Ovary (tissue), 9 donors: ENCODE data around the gene TRAM2. TPM values are rescaled to one million over a fixed set of nuclear protein-coding genes. Genes with fewer than 3 reads are reported as not detected.

Experiments used
- DNase-seq, 5 donors: peaks; one replicate each; pipeline ENCODE4 v3.0.0-alpha.2; 2019 to 2020
- H3K27ac ChIP-seq, 2 donors: fragments of 200-600 bp; one replicate each; pipeline versions ENCODE4 v1.5.1 to v1.8.0; 2019 to 2022
- H3K27me3 ChIP-seq: fragments of 200-600 bp; one replicate; pipeline ENCODE4 v1.8.0; 2022
- H3K36me3 ChIP-seq: fragments of 200-600 bp; sonication (generic); one replicate; pipeline ENCODE4 v1.5.1; 2019
- H3K4me1 ChIP-seq: one replicate; pipeline ENCODE4 v1.8.1; 2013; ENCODE audit warnings: mild to moderate bottlenecking, moderate library complexity; ENCODE audit not compliant: insufficient read depth
- H3K4me3 ChIP-seq: fragments of 200-600 bp; sonication (generic); one replicate; pipeline ENCODE4 v1.5.1; 2017
- H3K9me3 ChIP-seq, 2 donors: fragments of 200-600 bp in 1 of 2; sonication (generic) in 1 of 2; one replicate each; pipeline versions ENCODE4 v1.5.1 to v1.8.1; 2013 to 2019; ENCODE audit warnings: mild to moderate bottlenecking in 1 of 2, moderate library complexity in 1 of 2
- CTCF ChIP-seq, 3 donors: fragments of 450-650 bp in 2 of 3; fragments of 200-600 bp in 1 of 3; IDR thresholded peaks; one replicate each; pipeline versions ENCODE4 v1.5.1 to v1.8.0; 2016 to 2022; ENCODE audit warnings: antibody characterized with exemption in 3 of 3, mild to moderate bottlenecking in 1 of 3
- EP300 ChIP-seq: sonication (generic); formaldehyde crosslinking; IDR thresholded peaks from one replicate; pipeline ENCODE4 v1.6.1; 2017; ENCODE audit warnings: antibody characterized with exemption
- POLR2A ChIP-seq: fragments of 450-650 bp; IDR thresholded peaks from one replicate; pipeline ENCODE4 v1.6.1; 2017; ENCODE audit warnings: antibody characterized with exemption, mild to moderate bottlenecking, moderate library complexity
- WGBS, 3 donors: extraction: QIAGEN DNeasy Blood & Tissue Kit in 1 of 3; methylation state at CpG; one replicate each; pipeline versions ENCODE4 v1.1.5 to v1.1.7; 2013 to 2017; 5-methylcytosine and 5-hydroxymethylcytosine counted together
- intact Hi-C, 4 donors: fragments of 100-400 bp; cut with DNase I; formaldehyde crosslinking; loops; one replicate each; pipeline versions ENCODE4 v1.11.0 to v1.15.1; 2022 to 2023
- polyA plus RNA-seq, 2 donors: library from polyadenylated mRNA; stranded (reverse); fragments of 200-250 nt in 1 of 2; fragments of 350-450 nt in 1 of 2; fragmentation: Illumina TruSeq in 1 of 2; extraction: RNeasy Lipid Tissue Mini Kit (QIAGEN cat#74804) in 1 of 2; gene quantifications; one replicate each; pipeline ENCODE4 v1.2.3, GENCODE V29; 2013 to 2014
- total RNA-seq, 7 donors: library from RNA; depleted of rRNA in 2 of 7; stranded (reverse); fragments of >200 nt in 2 of 7; fragmentation: NEBNext Ultra II Directional in 3 of 7; extraction: Animal tissue kit (Norgen Biotek cat#: 25700) in 3 of 7; gene quantifications; one replicate each; pipeline versions ENCODE4 v1.1.0 to v1.2.4, GENCODE V29; 2016 to 2023
- donor health status: DM: no; HTN: no; CAD: no; lungs with moderate emphysema.
- donor health status: DM: no; HTN: no; CAD: no.
- donor health status: Bipolar disorder and iron deficiency.
- donor health status: DM: yes; HTN: yes; CAD: no.
- donor health status: DM: no; HTN: no; CAD: no.
- donor health status: DM: yes; HTN: yes; CAD: no.

Gene TRAM2
- total and polyA plus RNA-seq, 9 donors: 7.7 to 36.9 (median 22.0) TPM

- DNase-seq: peak in 1 of 5 donors; percentile 42
- Histone ChIP-seq H3K4me1 (peaks cover 38% of the 10 kb centered on the region), H3K27me3 (no peaks in the 10 kb centered on the region), H3K9me3 (no peaks in the 10 kb centered on the region), H3K27ac (peak overlapping the region; percentile 31 to 64), H3K4me3 (no peak overlapping the region), H3K36me3 (no peaks in the 10 kb centered on the region)
- WGBS, 3 donors: 31 to 61% (median 56%) methylated on average over 9 of the region's 9 CpGs
- TF ChIP-seq EP300: no peak
- intact Hi-C loops: no loop called here
Measured at GRCh38 chr6:52544602-52545405, 32.1 kb downstream of the TRAM2 start.

DNA sequence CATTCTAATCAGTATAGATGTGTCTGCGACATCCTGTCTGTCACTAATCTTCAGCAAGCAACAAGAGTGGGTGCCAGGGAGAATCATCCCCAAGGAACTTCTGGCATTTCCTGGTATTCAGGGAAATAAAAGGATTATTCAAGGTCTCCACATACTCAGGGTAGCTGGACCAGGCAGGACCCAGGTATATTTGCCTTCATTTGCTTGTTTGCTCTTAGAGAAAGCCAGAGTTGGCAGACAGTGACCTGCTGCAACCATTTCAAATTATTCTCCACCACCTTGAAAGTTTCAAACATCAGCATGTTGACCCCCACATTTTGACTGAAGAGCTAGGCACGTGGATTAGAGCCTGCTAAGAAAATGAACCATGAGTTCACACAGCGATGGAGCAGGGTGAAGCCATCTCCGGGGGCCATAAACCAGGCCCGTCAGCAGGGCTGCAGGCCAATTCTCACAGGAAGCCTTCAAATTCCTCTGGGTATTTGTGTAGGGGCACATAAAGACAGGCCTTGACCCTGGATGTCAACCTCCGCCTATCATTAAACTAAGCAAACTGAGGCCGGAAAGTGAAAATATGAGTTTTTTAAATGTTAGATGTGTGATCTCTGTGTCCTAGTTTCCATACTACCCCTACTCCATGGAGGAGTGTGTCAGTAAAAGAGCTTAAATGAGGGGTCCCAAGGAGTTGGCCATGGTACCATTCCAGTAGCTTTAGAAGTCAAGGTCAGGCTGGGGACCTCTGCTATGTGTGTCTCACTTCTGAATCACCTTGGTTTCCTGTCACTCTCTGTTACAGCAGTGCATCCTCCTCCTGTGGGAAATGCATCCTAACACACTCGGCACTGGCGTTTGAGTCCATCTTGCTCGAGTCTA lies 32.9 kb downstream of the TRAM2 start:
- 24 to 42% (median 35%) methylated on average over 10 of the region's 10 CpGs for WGBS, 3 donors
- Histone ChIP-seq H3K4me1 (peaks cover 42% of the 10 kb centered on the region), H3K36me3 (no peaks in the 10 kb centered on the region), H3K27me3 (no peaks in the 10 kb centered on the region), H3K9me3 (no peaks in the 10 kb centered on the region), H3K4me3 (no peak overlapping the region), H3K27ac (peak overlapping the region; percentile 31 to 64)
- peak in 2 of 5 donors; percentile 40 to 67 for DNase-seq
- TF ChIP-seq POLR2A (no peak), CTCF (IDR thresholded peaks at IDR 0.05) (no peak), EP300 (no peak)
- intact Hi-C loops: no loop called here

DNA sequence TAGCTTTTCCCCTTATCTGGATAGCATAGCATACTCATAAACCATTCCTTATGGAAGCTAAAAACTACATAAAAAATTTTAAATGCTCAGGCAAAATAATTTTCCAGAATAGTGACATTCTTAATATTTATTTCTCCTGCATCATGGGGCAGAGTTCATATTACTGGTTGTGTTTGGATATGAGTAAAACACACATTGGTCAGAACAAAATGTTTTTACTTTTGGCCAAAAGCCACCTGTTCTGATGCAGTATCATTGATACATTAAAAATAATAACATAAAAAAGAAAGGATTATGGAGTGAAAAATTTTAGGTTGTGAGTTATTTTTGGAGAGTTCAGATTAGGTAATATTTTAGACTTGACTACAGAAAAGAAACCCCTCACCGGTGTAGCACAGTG lies 33.6 kb downstream of the TRAM2 start:
- 3 to 11% (median 8%) methylated on average over 1 of the region's 1 CpG for WGBS, 3 donors
- no peaks in the 10 kb centered on the region for H3K9me3 ChIP-seq
- H3K36me3 ChIP-seq: no peaks in the 10 kb centered on the region
- H3K27me3 ChIP-seq: no peaks in the 10 kb centered on the region
- peaks cover 44% of the 10 kb centered on the region for H3K4me1 ChIP-seq
- DNase-seq: no peak
- TF ChIP-seq CTCF (IDR thresholded peaks at IDR 0.05) (no peak), POLR2A (no peak), EP300 (no peak)
- intact Hi-C loops: no loop called here
- H3K4me3 ChIP-seq: no peak overlapping the region
- peak overlapping the region in 1 of 2 donors; percentile 64 for H3K27ac ChIP-seq

DNA sequence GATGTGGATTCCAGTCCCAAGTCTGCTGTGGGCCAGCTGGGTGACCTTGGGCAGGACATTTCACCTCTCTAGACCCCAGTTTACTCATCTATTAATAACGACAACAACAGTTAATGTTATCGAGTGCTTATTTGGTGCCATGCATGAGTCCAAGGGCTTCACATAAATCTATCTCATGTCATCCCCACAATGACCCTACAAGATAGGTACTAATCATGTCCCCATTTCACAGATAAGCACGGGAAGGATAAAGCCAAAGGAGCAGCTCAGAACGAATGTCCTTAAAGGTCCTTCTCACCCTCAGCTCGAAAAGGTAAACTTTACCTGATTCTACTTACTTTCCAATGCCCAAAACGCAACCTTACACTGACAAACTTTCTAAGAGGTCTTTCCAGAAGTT lies 35.7 kb downstream of the TRAM2 start:
- DNase-seq: no peak
- Histone ChIP-seq H3K4me3 (no peak overlapping the region), H3K4me1 (peaks cover 45% of the 10 kb centered on the region), H3K36me3 (no peaks in the 10 kb centered on the region), H3K9me3 (no peaks in the 10 kb centered on the region), H3K27ac (no peak overlapping the region), H3K27me3 (no peaks in the 10 kb centered on the region)
- WGBS, 3 donors: 44 to 54% (median 47%) methylated on average over 6 of the region's 6 CpGs
- TF ChIP-seq CTCF (IDR thresholded peaks at IDR 0.05): no peak
- TF ChIP-seq POLR2A: no peak
- no peak for TF ChIP-seq EP300
- intact Hi-C loops: no loop called here
